Hematopoietic multipotent progenitor cell treated with erythropoietin and hydrocortisone succinate and interleukin-3 and kit ligand, for 17 days (in vitro differentiated cells): Measurements from ENCODE around the gene CBL.

Experiments used
- DNase-seq: peaks from one replicate; pipeline ENCODE4 v3.0.0-alpha.2; 2015; ENCODE audit warnings: low spot score

Gene CBL

DNA sequence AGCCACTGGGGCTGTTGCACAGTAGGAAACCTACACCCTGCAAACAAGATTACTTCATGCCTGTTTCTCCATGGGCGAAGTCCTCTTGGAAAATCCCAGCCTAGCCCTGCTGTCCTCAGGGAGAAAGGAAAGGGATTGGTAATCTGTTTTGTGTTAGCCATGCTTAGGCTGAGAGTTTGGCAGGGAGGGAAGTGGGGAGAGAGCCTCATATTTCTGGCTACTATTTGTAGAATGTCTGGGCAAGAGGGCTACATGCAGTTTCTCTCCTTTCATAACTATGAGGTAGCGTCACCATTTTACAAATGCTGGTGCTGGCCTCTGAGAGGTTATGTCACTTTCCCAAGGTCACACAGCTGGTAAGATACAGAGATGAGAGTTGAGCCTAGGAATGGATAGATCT lies 141.1 kb downstream of the CBL start:
- DNase-seq = no peak

DNA sequence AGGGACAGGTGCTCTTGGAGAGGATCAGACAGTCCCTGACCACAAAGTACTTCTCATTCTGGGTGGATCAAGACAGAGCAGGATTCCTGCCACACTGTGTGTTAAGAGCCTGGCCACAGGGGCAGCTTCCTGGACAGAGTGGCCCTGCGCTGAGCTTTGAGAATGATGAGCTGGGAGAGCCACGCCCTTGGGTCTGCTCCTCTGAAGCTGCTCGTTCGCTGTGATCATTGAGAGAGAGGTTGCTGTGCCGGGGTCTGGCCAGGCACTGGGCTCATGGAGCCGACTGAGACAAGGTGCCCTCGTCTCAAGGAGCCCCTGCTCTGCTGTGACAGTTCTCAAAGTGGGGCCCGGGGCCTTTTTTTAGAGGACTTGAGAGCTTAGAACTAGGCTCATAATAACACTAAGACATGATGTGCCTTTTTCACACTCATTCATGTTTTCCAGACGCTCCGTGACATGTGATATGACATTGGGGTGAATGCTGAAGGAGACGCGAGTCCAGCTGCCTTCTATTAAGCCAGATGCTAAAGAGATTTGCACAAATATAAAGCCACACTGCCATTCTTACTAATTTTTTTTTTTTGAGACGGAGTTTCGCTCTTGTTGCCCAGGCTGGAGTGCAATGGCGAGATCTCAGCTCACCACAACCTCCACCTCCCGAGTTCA lies 141.9 kb downstream of the CBL start:
- DNase-seq = no peak

DNA sequence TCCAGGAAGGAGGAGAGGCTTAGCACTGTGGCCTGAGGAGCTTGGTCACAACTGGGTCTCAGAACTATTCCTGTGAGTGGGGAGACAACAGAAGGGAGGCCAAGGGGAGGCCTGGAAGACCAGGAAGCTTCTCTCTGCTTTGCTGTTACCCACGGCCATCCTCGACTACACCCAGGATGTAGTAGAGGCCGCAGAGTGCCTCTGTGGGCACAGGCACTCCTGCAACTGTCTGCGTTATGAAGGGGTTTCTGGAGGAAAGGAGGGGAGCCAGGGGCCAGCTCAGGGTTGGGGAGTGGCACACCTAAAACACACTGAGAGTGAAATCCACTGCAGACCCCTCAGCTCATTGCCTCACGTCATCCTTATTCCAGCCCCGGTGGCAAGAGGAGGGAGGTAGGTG lies 144.2 kb downstream of the CBL start:
- DNase-seq = no peak

DNA sequence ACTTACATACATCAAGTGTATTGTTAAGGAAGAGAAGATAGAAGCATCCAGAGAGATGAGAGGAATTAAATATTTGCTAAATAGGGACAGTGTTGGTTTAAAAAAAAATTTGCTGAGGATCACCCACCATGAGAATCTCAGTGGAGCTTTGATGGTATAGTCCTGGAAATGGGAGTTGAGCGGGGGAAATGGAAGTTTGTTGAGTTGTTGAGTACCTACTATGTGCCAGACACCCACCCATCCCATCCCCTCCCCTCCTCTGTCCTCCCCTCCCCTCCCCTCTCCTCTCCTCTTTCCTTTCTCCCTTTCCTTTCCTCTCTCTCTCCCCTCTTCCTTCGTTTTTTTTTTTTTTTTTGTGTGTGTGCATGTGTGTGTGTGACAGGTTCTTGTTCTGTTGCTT lies 145.1 kb downstream of the CBL start:
- DNase-seq = no peak

DNA sequence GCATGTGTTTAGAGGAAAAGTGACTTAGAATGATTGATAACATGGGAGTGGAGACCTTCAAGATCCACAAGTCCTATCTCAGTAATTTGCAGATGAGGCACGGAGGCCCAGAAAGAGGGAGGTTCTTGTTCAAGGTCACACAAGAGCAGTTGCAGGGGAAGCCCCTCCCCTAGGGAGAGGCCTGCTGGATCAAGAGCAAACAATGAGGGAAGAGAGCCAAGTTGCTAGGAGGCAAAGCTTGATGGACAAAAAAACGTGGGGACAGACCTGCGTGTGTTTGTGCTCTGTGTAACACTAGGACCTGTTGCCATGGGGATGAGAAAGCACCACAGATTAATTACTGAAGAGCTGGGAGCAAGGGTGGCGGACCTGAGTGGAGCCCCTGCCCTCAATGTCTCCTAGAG lies 146.7 kb downstream of the CBL start:
- DNase-seq = no peak

DNA sequence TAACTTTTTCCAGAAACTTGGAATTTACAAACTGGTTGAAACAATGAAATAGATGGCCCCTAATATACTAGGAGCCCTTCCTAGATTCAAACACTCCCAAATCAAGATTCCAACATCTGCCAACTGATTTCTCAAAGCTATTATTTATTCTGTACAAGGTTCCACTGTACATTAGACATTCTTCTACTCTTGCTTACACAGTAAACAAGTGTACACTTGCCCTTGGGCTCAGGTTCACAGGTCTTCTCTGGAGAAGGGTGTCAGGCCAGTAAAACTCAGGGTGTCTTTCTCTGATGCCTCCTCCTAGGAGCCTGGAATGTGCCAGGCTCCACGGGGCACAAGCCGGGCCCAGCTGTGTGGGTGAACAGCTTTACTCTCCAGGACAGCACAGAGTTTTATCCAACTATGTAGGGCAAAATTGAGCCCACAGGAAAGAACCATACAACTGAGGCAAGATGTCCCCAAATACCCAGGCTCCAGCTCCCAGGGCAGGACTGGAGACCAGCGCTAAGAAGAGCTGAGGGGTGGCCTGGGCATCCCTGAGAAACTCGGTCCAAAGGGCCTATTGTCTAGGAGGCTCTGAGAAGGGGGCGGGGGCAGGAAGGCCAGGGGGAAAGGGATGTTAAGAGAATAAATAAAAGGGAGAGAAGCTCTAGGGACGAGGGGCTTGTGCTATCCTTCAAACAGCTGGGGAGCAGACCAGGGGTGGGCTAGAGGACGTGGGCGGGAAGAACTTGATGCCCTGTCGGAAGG lies 149.1 kb downstream of the CBL start:
- DNase-seq = no peak

DNA sequence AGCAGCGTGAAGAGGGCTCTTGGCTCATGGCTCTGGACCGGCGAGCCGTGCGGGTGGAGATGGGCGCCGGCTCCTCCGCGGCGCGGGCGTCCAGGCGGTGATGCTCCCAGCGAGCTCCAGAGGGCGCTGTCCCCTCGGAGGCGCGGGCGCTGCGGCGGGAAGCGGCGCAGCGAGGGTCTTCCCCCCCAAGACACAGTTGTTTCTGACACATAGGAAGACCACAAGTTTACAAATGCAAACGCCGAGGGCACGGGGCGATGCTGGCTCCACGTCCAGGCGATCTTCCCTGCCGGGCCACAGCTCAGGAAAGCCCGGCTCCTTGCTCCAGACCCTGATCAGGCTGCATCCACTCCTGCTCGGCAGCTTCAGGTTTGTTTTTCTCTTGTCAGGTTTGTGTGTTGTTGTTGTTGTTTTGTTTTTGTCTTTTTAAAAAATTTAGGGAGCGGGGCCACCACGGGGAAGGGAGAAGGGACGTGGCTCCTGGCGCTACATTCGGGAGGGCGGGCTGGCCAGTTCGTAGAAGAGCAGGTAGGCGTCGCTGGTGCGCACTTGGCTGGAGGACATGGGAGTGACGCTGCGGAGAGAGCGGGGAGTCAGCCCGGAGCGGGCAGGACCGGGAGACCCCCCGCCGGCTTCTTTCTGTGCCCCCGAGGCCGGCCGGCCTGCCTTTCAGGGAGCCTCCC lies 150.4 kb downstream of the CBL start:
- peak; percentile 55 for DNase-seq

DNA sequence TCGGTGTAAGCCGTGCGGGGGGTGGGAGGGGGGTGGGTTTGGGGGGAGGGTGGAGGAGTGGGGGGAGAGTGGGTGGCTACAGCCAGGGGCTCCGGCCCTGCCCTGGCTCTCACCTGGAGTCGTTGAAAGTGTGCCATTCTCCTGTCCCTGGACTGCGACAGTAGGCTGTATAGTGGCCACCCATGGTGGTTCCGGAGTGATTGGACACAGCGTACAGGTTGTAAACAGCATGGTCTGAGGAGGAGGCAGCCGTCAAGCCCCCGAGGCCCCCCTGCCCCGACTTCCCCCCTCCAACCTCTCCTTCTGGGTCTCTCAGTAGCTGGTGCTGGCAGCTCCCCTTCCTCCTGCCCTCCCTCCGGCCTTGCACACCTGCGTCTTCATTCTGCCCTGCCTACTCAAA lies 150.9 kb downstream of the CBL start:
- DNase-seq = no peak
